GM18508 (cell line): Measurements from ENCODE around the gene PDLIM5.
"Not testable (repeated sequence)": the region's sequence is repeated elsewhere in the genome, so short reads cannot be mapped to it uniquely, and the experiment has no call there.

Source experiments
- ATAC-seq: cut with Tn5 transposase; IDR thresholded peaks from one replicate; pipeline ENCODE4 v1.9.1; 2021; ENCODE audit warnings: moderate number of reproducible peaks; ENCODE audit not compliant: insufficient read depth, unreplicated experiment

PDLIM5 gene

DNA sequence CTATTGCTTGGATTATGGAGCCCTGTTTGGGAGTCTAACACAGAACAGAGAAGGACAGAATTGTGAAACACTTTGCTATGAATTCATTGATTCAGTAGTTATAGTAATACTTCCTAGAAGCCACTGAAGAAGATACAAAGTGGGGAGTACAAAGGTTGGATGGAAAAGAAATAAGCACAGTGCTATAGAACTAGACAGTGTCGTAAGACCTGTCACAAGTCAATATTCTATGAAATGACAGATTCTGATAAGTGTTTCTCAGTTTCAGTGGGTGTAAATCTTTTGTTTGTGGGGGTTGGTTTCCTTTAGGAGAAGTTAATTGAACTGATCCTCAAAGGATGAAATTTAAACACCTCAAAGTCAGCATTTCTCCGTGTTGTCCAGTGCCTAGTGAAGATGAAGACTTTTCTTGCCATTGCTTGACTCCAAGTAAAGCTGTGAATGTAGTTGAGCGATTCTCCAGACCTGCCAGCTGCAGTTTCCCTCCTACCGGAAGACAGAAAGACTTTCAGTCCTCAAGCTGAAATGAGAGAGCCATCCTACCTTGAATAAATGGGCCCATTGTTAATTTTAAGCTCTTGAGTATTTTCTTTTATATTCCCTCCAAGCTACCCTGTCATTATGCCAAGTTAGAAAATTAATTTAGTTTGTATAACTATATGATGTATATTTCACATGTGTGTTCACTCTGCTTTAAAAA is 7.9 kb downstream of the PDLIM5 start:
- no peak for ATAC-seq

DNA sequence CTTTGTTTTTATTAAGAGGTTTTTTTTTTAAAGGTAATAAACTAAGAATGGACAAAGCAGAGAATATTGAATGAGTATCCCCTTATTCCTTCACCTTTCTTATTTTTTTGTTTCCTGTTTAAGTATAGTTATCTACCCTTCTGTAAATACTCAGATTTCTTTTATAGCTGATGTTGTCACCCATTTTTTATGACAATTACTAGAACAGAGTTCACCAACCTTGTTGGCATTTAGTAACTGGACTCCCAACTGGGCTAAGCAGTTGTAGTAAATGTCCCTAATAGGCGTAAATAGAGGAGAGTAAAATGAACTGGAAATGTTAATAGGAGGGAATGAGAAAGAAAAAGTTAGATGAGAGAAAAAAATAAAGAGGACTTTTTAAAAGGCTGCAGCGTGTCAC is 9.8 kb downstream of the PDLIM5 start:
- ATAC-seq = no peak

DNA sequence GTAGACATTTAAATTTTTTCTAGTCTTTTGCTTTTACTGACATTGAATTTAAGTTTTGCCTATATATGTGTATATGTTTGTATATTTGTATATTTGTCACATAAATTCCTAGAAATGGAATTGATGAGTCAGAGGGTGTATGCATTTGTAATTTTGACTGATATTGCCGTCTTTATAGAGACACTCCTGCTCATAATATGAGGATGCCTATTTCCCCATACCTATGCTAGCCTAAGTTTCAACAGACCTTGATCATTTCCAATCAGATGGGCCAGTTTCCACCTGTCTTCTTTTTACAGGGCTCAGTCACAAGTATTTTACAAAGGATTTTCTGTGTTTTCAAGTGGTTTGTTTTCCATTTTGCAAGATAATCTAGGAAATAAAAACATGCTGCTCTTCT is 10.8 kb downstream of the PDLIM5 start:
- ATAC-seq = no peak

DNA sequence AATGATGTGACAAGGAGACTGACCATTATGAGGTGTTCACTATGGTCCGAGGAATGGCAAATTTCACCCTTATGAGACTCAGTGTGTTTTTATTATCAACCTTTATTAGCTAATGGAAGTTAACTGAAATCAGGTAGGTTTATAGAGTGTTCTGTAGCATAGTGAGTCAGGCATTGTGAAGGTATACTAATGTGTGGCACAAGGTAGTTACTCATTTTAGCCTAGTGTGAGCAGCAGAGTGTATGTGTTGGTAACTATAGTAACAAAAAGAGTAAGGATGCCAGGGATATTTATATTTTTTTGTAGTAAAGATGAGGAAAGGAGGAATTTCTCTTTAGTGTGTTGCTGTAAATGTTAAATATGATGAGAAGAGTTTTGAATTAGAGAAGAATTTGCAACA is 12.0 kb downstream of the PDLIM5 start:
- ATAC-seq = no peak

DNA sequence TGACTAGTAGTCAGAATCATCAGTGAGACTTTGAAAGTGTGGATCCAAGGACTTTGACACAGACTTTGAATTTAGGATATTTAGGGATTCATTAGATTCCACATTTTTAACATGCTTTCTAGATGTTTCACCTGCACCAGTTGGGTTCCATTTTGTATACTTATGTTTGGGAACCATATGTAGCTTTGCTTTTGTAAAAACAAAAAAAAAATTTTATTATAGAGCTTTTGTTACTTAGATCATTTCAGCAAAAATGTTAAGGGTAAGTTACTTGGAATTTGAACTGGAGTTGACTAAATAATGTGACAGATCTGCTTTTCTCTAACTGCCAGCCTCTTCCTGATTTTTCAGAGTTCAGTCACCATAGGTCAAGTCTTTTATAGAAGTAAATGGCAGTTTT is 14.6 kb downstream of the PDLIM5 start:
- ATAC-seq = no peak

DNA sequence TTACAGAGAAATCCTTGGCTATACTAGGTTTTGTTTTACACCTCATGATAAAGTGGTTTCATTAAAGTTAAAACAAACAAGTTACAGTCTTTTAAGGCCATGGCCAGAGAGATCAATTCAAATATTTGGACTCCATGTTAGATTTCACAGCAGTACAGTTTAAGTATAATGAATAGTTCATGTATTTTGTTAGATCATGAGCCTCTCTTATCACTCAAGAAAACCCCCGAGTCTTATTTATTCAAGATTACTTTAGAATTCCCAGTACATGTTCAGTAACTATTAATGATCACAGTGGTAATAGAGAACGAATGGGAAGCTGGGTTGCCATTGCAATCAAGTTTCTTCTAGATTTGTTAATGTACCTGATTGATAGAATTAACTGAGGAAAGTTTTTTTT is 15.2 kb downstream of the PDLIM5 start:
- ATAC-seq = no peak

DNA sequence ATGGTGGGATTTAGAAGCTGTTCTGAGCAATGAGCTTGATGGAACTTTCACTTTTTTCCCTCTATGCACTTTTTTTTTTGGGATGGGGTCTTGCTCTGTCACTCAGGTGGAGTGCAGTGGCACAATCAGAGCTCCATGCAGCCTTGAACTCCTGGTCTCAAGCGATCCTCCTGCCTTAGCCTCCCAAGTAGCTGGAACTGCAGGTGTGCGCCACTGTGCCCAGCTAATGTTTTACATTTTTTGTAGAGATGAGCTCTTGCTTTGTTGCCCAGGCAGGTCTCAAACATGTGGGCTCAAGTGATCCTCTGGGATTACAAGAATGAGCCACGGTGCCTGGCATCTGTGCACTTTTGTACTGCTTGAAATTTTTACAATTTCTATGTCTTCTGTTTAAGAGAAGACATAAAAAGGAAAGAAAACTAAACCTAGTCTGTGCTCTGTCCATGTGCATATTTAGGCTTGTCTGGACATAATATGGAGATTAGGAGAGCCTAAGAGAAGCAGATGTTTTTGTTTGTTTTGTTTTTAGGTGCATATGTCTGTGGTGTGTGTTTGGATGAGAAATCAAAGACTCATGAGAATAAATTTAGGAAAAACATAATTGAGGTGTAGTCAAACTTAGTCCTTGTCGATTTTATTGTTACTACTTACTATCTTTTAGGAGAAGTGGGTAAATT is 16.5 kb downstream of the PDLIM5 start:
- ATAC-seq = no peak

DNA sequence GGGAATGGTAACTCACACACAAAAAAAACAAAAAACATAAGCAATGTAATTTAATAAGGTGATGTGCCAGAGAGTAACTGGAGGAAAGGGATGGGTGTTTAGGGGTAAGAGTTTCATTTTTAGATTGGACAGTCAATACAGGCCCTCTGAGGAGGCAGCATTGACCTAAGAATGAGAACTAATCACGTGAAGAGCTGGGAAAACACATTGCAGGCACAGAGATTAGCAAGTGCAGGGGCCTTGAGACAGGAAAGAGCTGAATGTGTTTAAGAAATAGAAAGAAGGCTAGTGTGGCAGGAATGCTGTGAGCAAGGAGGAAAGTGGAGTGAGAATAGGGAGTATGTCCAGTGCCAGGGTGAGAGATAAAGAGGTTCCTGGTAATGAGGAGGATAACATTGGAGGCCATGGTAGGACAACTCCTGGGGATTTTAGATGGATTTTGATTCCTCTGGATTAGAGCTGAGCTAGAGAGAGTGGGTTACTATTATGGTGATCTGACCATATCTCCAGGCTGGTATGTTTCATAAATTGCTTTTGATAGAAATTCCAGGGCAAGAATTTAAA is 17.6 kb downstream of the PDLIM5 start:
- no peak for ATAC-seq

DNA sequence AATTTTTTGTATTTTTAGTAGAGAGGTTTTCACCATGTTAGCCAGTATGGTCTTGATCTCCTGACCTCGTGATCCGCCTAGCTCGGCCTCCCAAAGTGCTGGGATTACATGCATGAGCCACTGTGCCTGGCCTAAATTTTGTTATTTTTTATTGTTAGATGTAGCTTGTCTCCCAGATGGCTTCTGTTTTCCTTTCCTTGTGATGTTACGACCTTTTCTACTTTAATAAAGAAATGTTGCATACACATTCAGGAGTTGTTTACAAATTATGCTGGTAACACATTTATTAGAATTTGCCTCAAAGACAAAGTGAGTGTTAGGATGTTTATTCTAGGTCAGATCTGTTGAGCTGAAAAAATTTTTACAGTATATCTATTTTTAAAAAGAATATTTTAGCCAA is 18.4 kb downstream of the PDLIM5 start:
- ATAC-seq = no peak

DNA sequence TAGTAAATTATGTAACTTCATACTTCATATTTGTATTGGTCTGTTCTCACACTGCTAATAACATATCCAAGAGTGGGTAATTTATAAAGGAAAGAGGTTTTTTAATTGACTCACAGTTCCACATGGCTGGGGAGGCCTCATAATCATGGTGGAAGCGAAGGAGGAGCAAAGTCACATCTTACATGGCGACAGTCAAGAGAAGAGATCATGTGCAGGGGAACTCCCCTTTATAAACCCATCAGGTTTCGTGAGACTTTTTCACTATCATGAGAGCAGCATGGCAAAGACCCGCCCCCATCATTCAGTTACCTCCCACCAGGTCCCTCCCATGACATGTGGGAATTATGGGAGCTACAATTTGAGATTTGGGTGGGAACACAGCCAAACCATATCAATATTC is 19.0 kb downstream of the PDLIM5 start:
- not testable (repeated sequence) for ATAC-seq

DNA sequence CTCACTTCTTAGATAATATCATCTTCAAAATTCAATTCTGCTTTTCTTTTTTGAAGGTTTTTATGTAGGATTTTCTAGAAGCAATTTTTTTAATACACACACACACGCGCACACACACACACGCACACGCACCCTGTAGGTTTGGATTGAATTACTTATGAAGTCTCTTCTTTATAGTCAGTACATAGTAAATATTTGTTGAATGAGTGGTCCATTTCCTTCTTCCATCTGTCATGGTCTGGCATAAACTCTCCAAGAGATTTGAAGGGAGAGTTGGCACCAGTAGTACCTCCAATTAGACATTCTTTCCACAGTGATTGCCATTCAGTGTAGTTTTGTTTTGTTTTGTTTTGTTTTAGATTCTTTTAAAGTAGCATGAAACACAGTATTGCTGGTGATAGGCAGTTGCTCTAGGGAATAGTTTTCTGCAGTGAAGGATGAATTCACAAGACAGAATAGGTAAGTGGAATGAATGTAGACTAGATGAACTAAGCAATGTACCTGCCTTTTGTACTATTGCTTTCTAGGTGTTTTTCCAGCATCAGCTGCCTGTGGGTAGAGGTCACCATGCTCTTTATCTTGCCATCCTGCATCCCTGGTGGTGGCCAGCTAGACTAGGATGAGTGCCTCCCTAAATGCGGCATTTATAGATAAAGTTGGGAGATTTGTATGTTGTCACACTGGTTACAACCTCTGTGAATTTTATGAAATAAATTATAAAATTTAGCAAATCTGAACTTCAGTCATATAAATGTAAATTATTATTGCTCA is 20.5 kb downstream of the PDLIM5 start:
- no peak for ATAC-seq

DNA sequence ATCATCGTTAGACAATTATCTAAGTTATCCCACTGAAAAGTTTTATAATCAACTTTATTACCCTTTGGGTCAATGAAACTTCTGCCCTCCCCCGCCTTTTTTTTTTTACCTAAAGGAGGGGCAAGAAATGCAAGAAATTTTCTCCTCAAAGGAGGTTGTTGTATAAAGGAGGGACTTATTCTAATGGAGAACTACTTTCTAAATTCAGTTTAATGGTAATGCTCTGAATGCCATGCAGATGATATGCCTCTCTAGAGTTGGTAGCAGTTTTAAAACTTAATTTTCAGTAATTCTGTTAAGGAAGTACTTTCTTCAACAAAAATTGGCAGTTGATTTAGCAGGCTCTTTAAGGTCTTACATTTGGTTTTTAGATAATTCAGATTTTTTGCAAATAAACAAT is 23.3 kb downstream of the PDLIM5 start:
- no peak for ATAC-seq

DNA sequence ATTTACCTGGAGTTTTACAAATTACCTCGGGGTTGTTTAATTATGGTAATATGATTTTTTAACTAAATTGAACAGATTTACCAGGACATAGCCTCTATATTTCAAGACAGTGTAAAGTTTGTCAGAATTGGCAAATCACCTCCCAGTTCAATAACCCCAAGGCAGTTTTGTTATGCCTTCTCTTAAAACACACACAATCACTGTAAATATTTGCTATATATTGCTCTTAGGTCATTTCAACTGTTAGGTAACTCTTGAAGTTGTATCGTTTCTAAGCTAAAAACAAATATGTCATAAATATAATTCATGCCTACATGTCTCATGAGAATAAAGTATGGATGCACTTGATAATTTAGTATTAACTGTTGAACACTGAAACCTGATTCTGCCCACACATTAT is 24.1 kb downstream of the PDLIM5 start:
- no peak for ATAC-seq

DNA sequence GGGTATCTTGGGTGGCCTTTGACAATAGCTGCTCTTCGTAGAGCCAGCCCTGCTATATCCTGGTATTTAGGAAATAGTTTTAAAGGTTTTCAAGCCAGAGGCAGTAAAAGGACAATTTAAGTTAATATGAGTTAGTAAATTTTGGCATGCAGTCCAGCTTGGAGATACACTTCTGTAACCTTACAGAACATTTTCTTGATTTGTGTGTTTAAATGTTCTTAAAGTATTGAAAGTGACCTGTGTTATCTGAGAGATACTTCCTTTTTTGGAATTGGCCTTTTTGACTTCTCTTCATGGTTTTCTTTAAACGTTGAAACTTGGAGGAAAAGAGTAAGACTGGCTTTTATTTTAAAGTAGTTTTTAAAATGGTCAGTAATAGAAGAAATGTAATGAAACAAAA is 25.5 kb downstream of the PDLIM5 start:
- no peak for ATAC-seq

DNA sequence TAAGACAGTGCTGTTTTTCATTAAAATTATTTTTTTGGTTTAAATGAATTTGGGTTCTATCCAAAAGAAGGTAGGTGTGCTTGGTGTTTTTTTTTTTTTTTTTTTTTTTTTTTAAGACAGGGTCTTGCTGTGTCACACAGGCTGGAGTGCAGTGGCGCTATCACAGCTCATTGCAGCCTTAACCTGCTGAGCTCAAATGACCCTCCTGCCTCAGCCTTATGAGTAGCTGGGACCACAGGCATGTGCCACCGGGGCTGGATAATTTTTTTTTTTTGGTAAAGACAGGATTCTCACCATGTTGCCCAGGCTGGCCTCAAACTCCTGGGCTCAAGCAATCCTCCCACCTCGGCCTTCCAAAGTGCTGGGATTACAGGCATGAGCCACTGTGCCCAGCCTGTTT is 27.1 kb downstream of the PDLIM5 start:
- not testable (repeated sequence) for ATAC-seq

DNA sequence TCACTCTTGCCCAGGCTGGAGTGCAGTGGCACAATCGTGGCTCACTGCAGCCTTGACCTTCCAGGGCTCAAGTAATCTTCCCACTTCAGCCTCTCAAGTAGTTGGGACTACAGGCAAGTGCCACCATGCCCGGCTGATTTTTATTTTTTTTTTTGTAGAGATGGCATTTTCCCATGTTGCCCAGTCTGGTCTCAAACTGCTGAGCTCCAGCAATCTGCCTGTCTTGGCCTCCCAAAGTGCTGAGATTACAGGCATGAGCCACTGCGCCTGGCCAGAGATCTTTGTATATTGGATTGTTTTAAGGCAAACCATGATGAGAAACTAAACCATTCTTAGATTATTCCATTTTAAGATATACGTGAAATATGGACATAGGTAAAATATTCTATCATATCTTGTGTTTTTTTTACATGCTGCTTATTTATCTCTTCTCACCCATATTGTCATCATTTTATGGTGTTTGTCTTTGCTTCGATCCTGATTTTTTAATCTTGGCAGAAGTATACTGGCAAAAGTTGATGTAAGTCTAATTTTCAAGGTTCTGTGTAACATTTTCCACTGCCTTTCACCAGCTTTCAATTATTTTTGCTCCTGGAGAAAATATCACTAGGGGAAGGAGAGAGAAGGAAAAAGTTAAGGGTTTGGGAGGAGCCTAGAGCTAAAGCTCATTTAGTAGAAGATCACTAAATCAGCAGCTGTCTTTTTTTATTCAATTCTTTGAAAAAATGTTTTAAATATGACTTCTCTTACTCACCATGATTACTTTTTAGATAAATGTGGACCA is 27.8 kb downstream of the PDLIM5 start:
- ATAC-seq = no peak

DNA sequence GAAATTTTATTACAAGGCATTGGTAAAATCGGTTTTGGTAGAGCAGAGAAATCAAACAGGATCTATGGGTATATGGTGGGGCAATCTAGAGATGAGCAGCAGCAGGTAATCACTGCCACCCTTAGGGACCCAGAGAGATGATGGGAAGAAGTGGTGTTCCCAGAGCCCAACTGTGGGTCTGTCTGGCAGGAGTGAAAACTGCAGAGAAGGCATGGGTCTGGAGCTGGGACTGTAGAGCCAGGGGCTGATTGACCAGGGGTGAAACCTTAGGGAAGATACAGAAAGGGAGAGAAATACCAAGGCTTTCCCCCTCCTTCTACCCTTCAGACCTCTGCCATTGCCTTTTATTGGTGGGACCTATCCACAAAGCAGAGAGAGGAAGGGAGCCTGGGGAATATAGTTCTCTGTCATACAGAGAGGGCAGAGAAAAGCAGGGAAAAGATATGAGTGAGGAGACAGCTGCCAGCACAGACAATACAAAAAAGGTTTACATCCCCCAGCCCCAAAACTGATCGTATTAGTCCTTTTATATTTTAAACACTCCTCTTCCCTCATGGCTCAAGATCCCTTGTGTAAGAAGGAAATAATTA is 28.7 kb downstream of the PDLIM5 start:
- ATAC-seq = no peak

DNA sequence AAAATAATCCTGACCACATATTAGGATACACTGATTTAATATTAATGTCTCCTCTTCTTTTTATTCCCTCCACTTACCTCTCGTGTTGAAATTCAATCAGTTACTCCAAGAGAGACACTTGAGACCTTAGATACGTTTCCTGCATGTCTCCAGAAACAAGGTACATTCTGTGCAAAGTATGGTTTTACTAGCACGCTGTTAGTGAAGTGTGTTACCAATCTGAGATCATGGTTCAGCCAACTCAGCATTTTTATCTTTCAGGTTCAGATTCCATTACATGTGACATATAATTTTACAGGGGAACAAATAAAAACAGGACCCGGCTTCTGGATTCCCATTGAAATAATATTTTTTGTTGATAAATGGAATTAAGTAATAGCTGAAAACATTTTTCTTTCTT is 32.2 kb downstream of the PDLIM5 start:
- ATAC-seq = no peak

DNA sequence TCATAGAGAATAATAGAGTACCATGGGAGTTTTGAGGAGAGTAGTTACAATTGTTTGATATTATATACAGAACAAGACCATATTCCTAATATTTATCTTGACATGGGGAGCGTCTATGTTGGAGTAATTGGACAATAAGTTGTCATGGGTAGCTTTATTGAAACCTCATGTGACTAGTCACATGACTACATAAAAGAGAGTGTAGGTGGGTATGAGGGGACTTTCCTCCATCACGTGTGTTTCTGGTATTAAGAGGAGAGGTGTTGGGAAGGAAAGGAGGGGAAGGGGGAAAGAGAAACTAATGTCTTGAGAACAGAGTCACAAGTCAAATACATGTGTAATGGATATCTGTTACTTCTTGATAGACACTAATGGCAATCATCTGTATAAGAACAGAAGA is 33.1 kb downstream of the PDLIM5 start:
- no peak for ATAC-seq

DNA sequence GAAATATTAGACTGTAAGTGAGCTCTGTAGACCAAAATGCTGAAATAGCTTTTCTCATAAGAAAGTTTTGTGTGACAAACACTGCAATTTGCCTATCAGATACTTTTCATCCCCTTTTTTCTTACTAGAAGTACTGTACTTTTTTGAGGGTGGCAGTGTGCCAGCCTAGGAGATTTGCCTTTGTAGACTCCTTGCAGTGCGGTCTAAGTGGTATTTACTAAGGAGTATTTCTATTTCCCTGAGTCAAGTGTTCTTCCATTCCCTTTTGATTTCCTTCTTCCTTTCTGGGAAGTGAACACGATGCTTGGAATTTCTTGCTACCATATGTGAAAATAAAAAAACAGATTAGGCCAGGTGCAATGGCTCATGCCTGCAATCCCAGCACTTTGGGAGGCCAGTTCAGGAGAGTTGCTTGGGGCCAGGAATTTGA is 34.6 kb downstream of the PDLIM5 start:
- ATAC-seq = no peak
